SK-N-SH (cell line): Measurements from ENCODE around the gene RTN3.

ENCODE experiments used
- EP300 ChIP-seq, 2 experiments: IDR thresholded peaks; 2 replicates each; pipeline versions ENCODE4 v1.4.0 to v1.6.1; 2012; ENCODE audit warnings: borderline replicate concordance in 1 of 2, low read depth in 1 of 2, low read length in 1 of 2
- MEF2A ChIP-seq: IDR thresholded peaks from 2 replicates; pipeline ENCODE4 v1.4.0; 2012; ENCODE audit warnings: low read depth, borderline replicate concordance
- NRF1 ChIP-seq: IDR thresholded peaks from 2 replicates; pipeline ENCODE4 v1.6.1; 2012; ENCODE audit warnings: low read depth, mild to moderate bottlenecking, low read length
- POLR2AphosphoS5 ChIP-seq: IDR thresholded peaks from 2 replicates; pipeline ENCODE4 v1.6.1; 2012; ENCODE audit warnings: low read depth, low read length
- RAD21 ChIP-seq: IDR thresholded peaks from 2 replicates; pipeline ENCODE4 v1.6.1; 2012; ENCODE audit warnings: mild to moderate bottlenecking, low read length
- SMC3 ChIP-seq: IDR thresholded peaks from 2 replicates; pipeline ENCODE4 v1.6.1; 2012; ENCODE audit warnings: low read depth, low read length, improper control_type of control experiment
- TAF1 ChIP-seq: IDR thresholded peaks from 2 replicates; pipeline ENCODE4 v1.6.1; 2012; ENCODE audit warnings: low read depth, mild to moderate bottlenecking, low read length, moderate library complexity, borderline replicate concordance
- TEAD4 ChIP-seq: IDR thresholded peaks from 2 replicates; pipeline ENCODE4 v1.4.0; 2012; ENCODE audit warnings: mild to moderate bottlenecking, borderline replicate concordance; ENCODE audit not compliant: insufficient read depth
- YY1 ChIP-seq: IDR thresholded peaks from 2 replicates; pipeline ENCODE4 v1.4.0; 2012; ENCODE audit warnings: low read depth, mild to moderate bottlenecking
- TF ChIP-seq, protein P1 (sequence below): fragments of 150-350 bp; IDR thresholded peaks from 2 replicates; pipeline ENCODE4 v1.6.1; 2017; ENCODE audit warnings: antibody characterized with exemption, low read length, low read depth, borderline replicate concordance
- TF ChIP-seq, protein P2 (sequence below): IDR thresholded peaks from 2 replicates; pipeline ENCODE4 v1.4.0; 2012; ENCODE audit warnings: low read depth
- TF ChIP-seq, protein P3 (sequence below): fragments of 200-600 bp; sonication (generic); IDR thresholded peaks from 2 replicates; pipeline ENCODE4 v1.6.1; 2017; ENCODE audit warnings: antibody characterized with exemption, mild to moderate bottlenecking, moderate library complexity
- TF ChIP-seq, protein P4 (sequence below): IDR thresholded peaks from 2 replicates; pipeline ENCODE4 v1.4.0; 2012; ENCODE audit warnings: low read depth, borderline replicate concordance

DNA sequence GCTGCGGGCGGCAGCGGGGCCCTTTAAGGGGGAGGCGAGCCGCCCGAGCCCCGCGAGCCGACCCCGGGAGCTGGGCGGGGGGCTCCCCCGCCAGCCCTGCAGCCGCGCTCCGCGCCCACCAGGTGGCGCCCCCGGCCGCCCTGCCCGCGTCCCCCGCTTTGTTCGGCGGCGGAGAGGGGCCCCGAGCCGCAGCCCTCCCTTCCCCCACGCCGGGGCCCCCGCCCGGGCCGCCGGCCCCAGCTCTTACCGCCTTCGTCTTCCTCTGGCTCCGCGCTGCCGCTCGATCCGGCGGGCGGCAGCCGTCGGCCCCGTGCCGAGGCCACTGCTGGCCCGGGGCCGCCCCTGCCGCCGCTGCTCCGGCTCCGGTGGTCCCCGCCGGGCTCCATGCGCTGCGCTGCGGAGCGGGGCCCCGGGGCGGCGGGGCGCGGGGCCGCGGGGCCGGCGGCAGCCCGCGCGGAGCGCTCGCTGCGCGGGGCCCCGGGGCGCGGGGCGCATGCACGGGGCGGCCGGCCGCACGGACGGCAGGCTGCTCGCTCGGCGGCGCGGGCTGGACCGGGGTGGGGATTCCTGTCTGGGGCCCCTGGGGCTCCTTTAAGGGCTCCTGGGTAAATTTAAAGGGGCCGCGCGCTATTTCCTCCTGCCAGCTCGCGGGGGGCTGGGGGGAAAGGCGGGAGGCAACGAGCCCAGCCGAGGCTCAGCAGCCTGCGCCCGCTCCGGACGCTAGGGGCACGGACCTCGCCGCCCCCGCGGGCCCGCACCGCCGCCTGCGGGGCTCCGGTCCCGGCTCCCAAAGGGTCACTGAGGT, 87.1 kb downstream of the RTN3 start, which contains the start of gene ZFTA:
- TF ChIP-seq, protein P1, sequence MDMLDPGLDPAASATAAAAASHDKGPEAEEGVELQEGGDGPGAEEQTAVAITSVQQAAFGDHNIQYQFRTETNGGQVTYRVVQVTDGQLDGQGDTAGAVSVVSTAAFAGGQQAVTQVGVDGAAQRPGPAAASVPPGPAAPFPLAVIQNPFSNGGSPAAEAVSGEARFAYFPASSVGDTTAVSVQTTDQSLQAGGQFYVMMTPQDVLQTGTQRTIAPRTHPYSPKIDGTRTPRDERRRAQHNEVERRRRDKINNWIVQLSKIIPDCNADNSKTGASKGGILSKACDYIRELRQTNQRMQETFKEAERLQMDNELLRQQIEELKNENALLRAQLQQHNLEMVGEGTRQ: no peak
- TF ChIP-seq, protein P2, sequence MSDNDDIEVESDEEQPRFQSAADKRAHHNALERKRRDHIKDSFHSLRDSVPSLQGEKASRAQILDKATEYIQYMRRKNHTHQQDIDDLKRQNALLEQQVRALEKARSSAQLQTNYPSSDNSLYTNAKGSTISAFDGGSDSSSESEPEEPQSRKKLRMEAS: peak; percentile 49; the same call in 1 of the 2 replicates
- TF ChIP-seq, protein P3, sequence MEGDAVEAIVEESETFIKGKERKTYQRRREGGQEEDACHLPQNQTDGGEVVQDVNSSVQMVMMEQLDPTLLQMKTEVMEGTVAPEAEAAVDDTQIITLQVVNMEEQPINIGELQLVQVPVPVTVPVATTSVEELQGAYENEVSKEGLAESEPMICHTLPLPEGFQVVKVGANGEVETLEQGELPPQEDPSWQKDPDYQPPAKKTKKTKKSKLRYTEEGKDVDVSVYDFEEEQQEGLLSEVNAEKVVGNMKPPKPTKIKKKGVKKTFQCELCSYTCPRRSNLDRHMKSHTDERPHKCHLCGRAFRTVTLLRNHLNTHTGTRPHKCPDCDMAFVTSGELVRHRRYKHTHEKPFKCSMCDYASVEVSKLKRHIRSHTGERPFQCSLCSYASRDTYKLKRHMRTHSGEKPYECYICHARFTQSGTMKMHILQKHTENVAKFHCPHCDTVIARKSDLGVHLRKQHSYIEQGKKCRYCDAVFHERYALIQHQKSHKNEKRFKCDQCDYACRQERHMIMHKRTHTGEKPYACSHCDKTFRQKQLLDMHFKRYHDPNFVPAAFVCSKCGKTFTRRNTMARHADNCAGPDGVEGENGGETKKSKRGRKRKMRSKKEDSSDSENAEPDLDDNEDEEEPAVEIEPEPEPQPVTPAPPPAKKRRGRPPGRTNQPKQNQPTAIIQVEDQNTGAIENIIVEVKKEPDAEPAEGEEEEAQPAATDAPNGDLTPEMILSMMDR: peak; percentile 43
- TF ChIP-seq RAD21 (peak; percentile 61), NRF1 (no peak), SMC3 (peak; percentile 50), YY1 (no peak), TAF1 (no peak), MEF2A (no peak), EP300 (IDR thresholded peaks at IDR 0.05; ENCODE audit: borderline replicate concordance in 1 of 2, low read depth in 1 of 2, low read length in 1 of 2) (no peak), POLR2AphosphoS5 (no peak), TEAD4 (no peak)
- TF ChIP-seq, protein P4, sequence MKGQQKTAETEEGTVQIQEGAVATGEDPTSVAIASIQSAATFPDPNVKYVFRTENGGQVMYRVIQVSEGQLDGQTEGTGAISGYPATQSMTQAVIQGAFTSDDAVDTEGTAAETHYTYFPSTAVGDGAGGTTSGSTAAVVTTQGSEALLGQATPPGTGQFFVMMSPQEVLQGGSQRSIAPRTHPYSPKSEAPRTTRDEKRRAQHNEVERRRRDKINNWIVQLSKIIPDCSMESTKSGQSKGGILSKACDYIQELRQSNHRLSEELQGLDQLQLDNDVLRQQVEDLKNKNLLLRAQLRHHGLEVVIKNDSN: no peak
